HG03432 (cell line): Measurements from ENCODE around the gene NCKAP5.

Experiments
- ATAC-seq: cut with Tn5 transposase; IDR thresholded peaks from one replicate; pipeline ENCODE4 v1.9.1; 2021; ENCODE audit warnings: mild to moderate bottlenecking, moderate library complexity; ENCODE audit not compliant: unreplicated experiment

The NCKAP5 gene

GRCh38 chr2:132632000-132632649, 936.1 kb downstream of the NCKAP5 start:
- no peak for ATAC-seq

DNA sequence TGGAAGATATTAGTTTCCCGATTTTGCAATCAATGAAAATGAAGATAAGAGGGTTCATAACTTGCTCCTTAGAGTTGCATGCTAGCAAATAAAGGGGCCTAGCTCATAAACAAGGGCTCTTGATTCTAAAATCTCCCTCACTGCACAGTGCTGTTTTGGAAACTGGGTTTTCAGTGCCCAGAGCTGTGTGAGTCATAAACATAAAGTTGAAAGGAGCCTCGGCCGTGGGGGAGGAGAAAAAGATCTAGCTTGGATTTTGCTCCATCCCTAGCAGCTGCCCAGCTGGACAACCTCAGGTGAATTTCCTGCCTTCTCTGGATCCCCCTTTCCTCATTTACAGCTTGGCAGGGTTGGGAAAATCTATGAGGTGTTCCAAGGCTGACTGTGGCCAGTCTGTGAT, 940.7 kb downstream of the NCKAP5 start:
- no peak for ATAC-seq

GRCh38 chr2:132623096-132623839, 945.0 kb downstream of the NCKAP5 start:
- ATAC-seq, result no peak
